Psoas muscle (tissue), 8 donors: ENCODE measurements around the gene DPYSL3. TPM values are rescaled to one million over a fixed set of nuclear protein-coding genes. Genes with fewer than 3 reads are reported as not detected.

Source experiments
- ATAC-seq, 4 donors: fragments of 200-7000 bp; cut with Tn5 transposase; one replicate each; pipeline ENCODE4 v1.9.1; 2020; ENCODE audit warnings: moderate library complexity in 3 of 4, mild to moderate bottlenecking in 2 of 4
- DNase-seq, 2 donors: peaks; one replicate each; pipeline ENCODE4 v3.0.0-alpha.2; 2020
- H3K27ac ChIP-seq: fragments of 200-600 bp; one replicate; pipeline ENCODE4 v1.8.0; 2022
- H3K27me3 ChIP-seq, 3 donors: fragments of 200-600 bp in 1 of 3; one replicate each; pipeline versions ENCODE4 v1.6.1 to v1.8.0; 2013 to 2022; ENCODE audit warnings: low read length in 2 of 3, mild to moderate bottlenecking in 2 of 3, moderate library complexity in 1 of 3; ENCODE audit not compliant: insufficient read depth in 3 of 3
- H3K36me3 ChIP-seq, 2 donors: fragments of 200-600 bp in 1 of 2; one replicate each; pipeline versions ENCODE4 v1.6.1 to v1.8.0; 2013 to 2022; ENCODE audit warnings: low read depth in 1 of 2, mild to moderate bottlenecking in 1 of 2, moderate library complexity in 1 of 2; ENCODE audit not compliant: insufficient read depth in 1 of 2
- H3K4me1 ChIP-seq: fragments of 200-600 bp; one replicate; pipeline ENCODE4 v1.8.0; 2022
- H3K4me3 ChIP-seq: fragments of 200-600 bp; one replicate; pipeline ENCODE4 v1.8.0; 2022; ENCODE audit warnings: mild to moderate bottlenecking
- H3K9me3 ChIP-seq: fragments of 200-600 bp; one replicate; pipeline ENCODE4 v1.8.0; 2022
- CTCF ChIP-seq: fragments of 200-600 bp; IDR thresholded peaks from one replicate; pipeline ENCODE4 v1.8.0; 2022; ENCODE audit warnings: antibody characterized with exemption
- WGBS, 3 donors: extraction: QIAGEN DNeasy Blood & Tissue Kit; methylation state at CpG; one replicate each; pipeline versions ENCODE4 v1.1.6 to v1.1.7; 2013; 5-methylcytosine and 5-hydroxymethylcytosine counted together
- intact Hi-C, 2 donors: fragments of 100-400 bp; cut with DNase I; formaldehyde crosslinking; loops; one replicate each; pipeline versions ENCODE4 v1.11.0 to v1.14.2; 2022
- polyA plus RNA-seq, 3 donors: library from polyadenylated mRNA; stranded (reverse); fragments of 200-250 nt; gene quantifications; one replicate each; pipeline ENCODE4 v1.2.3, GENCODE V29; 2013
- total RNA-seq, 4 donors: library from RNA; stranded (reverse); fragmentation: NEBNext Ultra II Directional in 2 of 4; extraction: Animal tissue kit (Norgen Biotek cat#: 25700) in 2 of 4; gene quantifications; one replicate each; pipeline versions ENCODE4 v1.2.1 to v1.2.4, GENCODE V29; 2021 to 2023
- donor health status: healthy with polysubstance abuse.
- donor health status: DM: no; HTN: no; CAD: no; lungs with moderate emphysema.
- donor health status: Bipolar disorder and iron deficiency.
- donor health status: healthy.
- donor health status: DM: yes; HTN: yes; CAD: no.
- donor health status: DM: no; HTN: no; CAD: no.
- donor health status: DM: no; HTN: no; CAD: no.
- donor health status: DM: yes; HTN: yes; CAD: no.

The DPYSL3 gene
- total and polyA plus RNA-seq, 7 donors = 8.8 to 58.5 (median 18.0) TPM

GRCh38 chr5:147415651-147416050, 94.2 kb downstream of the DPYSL3 start:
- Histone ChIP-seq H3K27me3 (no peaks in the 10 kb centered on the region), H3K4me3 (no peak overlapping the region), H3K9me3 (no peaks in the 10 kb centered on the region), H3K36me3 (no peaks in the 10 kb centered on the region), H3K4me1 (peaks cover 27% of the 10 kb centered on the region), H3K27ac (peak overlapping the region; percentile 11)
- 86 to 100% (median 95%) methylated on average over 3 of the region's 3 CpGs for WGBS, 3 donors
- intact Hi-C loops = no loop called here
- ATAC-seq = peak in 2 of 4 donors; percentile 47 to 50
- DNase-seq = no peak
- no peak for TF ChIP-seq CTCF

- ATAC-seq (peak in 3 of 4 donors; percentile 34 to 67 (median 63)), DNase-seq (no peak)
- no peaks in the 10 kb centered on the region for H3K27me3 ChIP-seq
- intact Hi-C loops = no loop called here
- 45 to 62% (median 45%) methylated on average over 3 of the region's 3 CpGs for WGBS, 3 donors
- no peak for TF ChIP-seq CTCF
- peak overlapping the region; percentile 71 for H3K27ac ChIP-seq
- H3K4me1 ChIP-seq = peaks cover 27% of the 10 kb centered on the region
- no peak overlapping the region for H3K4me3 ChIP-seq
- peaks cover 0 to 10% of the 10 kb centered on the region in 2 donors for H3K36me3 ChIP-seq
- H3K9me3 ChIP-seq = no peaks in the 10 kb centered on the region
Measured at GRCh38 chr5:147413266-147413665, 96.6 kb downstream of the DPYSL3 start.

GRCh38 chr5:147412561-147412960, 97.3 kb downstream of the DPYSL3 start:
- H3K27me3 ChIP-seq = no peaks in the 10 kb centered on the region
- peaks cover 29% of the 10 kb centered on the region for H3K4me1 ChIP-seq
- ATAC-seq = peak in 3 of 4 donors; percentile 56 to 69 (median 65)

GRCh38 chr5:147411359-147412319, 98.2 kb downstream of the DPYSL3 start:
- H3K27ac ChIP-seq = peak overlapping the region; percentile 21
- ATAC-seq = no peak
- intact Hi-C loops = no loop called here
- DNase-seq = no peak
- H3K4me1 ChIP-seq = peaks cover 25% of the 10 kb centered on the region
- no peak for TF ChIP-seq CTCF
- 66 to 72% (median 66%) methylated on average over 8 of the region's 8 CpGs for WGBS, 3 donors
- no peak overlapping the region for H3K4me3 ChIP-seq
- H3K36me3 ChIP-seq = peaks cover 0 to 14% of the 10 kb centered on the region in 2 donors
- no peaks in the 10 kb centered on the region for H3K27me3 ChIP-seq
- no peaks in the 10 kb centered on the region for H3K9me3 ChIP-seq

More at GRCh38 chr5:147412561-147412960, 97.3 kb downstream of the DPYSL3 start:
- 77 to 94% (median 88%) methylated on average over 2 of the region's 2 CpGs for WGBS, 3 donors
- peak overlapping the region; percentile 71 for H3K27ac ChIP-seq
- intact Hi-C loops = no loop called here
- H3K9me3 ChIP-seq = no peaks in the 10 kb centered on the region
- no peak for TF ChIP-seq CTCF
- H3K4me3 ChIP-seq = no peak overlapping the region
- peaks cover 0 to 14% of the 10 kb centered on the region in 2 donors for H3K36me3 ChIP-seq
- no peak for DNase-seq
